SIG-M5 treated with dmso at 0.1 percent for 504 hours (cell line): Measurements from ENCODE around the gene RAI1.

ENCODE experiments used
- DNase-seq: peaks from one replicate; lab custom pipeline; 2025; ENCODE audit not compliant: unreplicated experiment; lab: John Stamatoyannopoulos, UW

The RAI1 gene

GRCh38 chr17:17714261-17714866 lies 33.1 kb downstream of the RAI1 start:
- no peak for DNase-seq

DNA sequence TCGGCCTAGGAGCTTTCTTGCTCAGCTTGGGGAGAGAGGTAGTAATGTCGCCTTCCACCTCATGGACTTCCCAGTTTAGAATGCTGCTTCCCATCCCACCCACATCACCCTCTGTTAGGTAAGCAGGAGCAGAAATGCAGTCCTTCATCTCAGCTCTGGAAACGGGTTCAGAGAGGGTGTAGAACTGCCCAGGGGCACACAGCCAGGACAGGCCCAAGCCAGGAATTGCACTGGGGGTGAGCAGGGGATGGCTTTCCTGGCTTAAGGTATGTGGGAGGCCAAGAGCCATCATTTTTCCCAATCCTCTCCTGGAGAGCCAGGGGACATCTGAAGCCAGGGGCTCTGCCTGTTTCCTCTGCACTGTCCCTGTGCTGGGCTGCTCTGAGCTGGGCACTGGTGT lies 33.6 kb downstream of the RAI1 start:
- DNase-seq: no peak

DNA sequence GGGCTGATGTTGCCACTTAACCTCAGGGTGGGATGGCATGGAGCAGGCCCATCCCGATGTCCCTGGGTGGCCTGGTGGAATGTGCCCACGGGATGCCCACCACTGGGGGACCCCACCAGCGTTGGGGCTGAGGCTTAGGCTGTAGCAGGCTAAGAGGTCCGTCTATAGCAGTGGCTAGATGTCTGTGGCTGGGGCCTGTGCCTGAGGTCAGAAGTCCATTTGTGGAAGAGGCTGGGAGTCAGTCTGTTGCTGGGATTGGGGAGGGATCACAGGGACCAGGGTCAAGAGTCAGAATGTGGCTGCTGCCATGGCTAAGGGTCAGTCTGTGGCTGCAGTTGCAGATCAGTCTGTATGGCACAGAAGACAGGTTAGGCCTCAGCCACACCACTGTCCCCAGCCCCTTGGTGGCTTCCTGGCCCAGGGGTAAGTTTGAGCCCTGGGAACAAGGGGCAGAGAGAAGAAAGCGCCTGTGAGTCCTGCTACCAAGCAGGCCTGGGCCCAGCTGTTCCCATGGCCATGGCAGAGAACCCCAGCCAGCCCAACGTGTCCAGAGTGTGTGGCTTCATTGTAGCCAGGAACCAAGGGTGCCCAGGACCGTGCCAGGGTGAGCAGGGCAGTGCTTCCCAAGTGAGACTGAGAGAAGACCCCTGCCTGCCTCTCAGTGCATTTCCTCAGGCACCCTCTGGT lies 35.7 kb downstream of the RAI1 start:
- DNase-seq: no peak

- no peak for DNase-seq
These were observed 37.0 kb downstream of the RAI1 start for GRCh38 chr17:17718251-17718650.

GRCh38 chr17:17719199-17719940 lies 38.1 kb downstream of the RAI1 start:
- DNase-seq: no peak

DNA sequence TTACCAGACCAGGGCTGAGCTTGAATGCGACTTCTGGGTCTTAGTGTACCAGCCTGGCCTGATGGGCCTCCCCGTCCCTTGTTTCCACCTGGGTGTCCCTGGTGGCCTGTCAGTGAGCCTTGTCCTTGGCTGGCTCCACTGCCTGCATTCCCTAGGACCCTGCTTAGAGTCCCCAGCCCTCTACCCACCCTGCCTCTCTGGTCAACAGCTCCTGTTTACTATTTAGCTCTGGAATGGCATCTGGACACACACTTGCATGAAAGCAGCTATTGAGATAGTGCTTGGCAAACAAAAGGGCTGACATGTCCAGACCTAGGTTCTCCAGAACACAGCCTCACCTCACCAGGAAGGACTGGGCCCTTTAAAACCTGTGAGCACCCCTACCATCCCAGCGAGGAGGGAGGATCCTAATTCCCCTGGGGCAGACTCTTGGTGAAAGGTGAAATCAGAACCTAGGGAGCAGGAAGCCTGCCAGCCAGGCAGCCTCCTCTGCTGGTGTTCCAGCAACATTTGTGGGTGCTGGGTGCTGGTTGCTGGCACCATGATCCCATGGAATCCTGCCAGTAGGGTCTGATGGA lies 38.8 kb downstream of the RAI1 start:
- DNase-seq: no peak

DNA sequence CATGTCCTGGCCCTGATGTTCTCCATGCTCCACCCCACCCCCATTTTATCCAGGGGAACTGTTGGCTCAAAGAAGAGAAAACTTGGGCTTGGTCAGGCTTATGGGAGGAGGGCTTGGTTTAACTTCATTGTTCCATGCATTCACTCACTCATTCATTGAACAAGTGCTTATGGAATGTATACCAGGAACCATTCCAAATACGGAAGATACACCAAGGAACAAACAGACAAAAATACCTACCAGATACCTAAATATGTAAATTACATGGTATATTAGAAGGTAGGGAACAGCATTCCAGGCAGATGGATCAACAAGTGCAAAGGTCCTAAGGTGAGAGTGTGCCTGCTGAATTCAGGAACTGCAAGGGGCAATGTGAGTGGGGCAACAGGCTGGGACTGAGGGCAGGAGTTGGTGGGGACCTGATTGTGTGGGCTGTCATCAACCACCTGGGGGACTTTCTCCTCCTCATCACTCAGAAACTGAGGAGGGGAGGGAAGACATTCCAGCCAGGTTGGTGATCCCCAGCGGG lies 39.9 kb downstream of the RAI1 start:
- DNase-seq: no peak

GRCh38 chr17:17722081-17722905 lies 41.0 kb downstream of the RAI1 start:
- DNase-seq: no peak

GRCh38 chr17:17722906-17723353 lies 41.7 kb downstream of the RAI1 start:
- DNase-seq: no peak

GRCh38 chr17:17723354-17724261 lies 42.4 kb downstream of the RAI1 start:
- no peak for DNase-seq

DNA sequence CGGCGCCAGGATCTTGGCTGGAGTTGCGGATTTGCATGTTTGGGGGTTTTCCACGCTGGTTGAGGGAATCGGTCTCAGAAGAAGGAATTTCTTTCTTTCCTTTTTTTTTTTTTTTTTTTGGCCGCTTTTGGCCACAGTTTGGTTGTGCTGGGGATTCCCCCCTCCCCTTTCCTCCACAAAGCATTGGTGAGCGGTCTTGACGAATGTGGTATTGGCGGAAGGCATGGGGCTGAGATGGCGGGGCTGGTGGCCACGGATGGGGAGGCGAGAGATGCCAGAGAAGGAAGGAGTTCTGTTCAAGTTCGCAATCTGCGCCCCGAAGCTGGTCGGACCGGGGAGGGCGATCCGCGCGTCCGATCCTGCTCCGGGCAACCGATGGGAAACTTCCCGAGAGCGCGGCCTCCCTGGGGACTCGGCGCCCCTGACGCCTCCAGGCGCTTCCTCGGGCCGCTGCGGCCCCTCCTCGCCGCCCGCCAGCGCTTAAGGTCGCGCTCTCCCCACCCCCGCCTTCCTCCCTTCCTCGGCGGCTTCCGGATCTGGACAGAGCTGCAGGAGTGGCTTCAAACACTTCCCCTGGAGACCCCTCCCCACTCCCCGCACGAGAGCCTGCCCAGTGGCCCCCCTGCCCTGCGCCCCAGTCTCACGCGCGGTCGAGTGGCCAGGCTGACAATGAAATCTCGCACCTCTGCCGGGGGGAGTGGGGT lies 43.2 kb downstream of the RAI1 start:
- no peak for DNase-seq

GRCh38 chr17:17725011-17725751 lies 43.9 kb downstream of the RAI1 start:
- no peak for DNase-seq

GRCh38 chr17:17725752-17726457 lies 44.6 kb downstream of the RAI1 start:
- DNase-seq: no peak

DNA sequence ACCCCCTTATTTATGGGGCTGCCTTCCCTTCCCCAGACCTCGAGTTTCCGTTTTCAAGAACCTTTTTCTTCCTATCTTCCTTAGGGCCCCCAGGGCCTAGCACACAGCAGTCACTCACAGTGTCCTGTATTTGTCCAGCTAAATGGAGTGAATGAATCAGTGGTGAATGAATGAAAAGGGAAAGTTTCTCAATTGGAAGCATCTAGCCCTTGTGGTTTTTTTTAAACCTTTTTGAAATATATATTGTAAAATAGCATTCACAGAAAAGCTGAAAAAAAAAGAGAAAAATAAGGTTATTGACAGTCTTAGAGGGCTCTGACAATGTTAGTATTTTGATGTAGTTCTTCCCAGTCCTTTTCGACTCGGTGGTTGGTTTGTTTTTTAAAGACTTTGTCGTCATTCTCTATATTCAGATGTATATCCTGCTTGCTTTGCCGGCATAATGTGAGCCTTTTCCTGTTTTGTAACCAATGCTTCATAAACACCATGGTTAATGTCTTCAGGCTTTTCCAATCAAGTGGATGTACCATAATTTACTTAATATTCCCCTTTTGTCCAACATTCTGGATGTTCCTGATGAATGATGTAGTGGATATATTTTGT lies 45.3 kb downstream of the RAI1 start:
- no peak for DNase-seq

- no peak for DNase-seq
These were observed 45.9 kb downstream of the RAI1 start for GRCh38 chr17:17727111-17727659.

- DNase-seq: no peak
These were observed 46.9 kb downstream of the RAI1 start for GRCh38 chr17:17728146-17728545.
